ENCODE measurements around the gene GNPTG. TPM values are rescaled to one million over a fixed set of nuclear protein-coding genes. Genes with fewer than 3 reads are reported as not detected.

GNPTG gene
- total and polyA plus RNA-seq, 2 of the 13 experiments (the other 11 are each of a cell fraction or from before 2014, with no cell fraction given), result 22.7 to 71.1 TPM

DNA sequence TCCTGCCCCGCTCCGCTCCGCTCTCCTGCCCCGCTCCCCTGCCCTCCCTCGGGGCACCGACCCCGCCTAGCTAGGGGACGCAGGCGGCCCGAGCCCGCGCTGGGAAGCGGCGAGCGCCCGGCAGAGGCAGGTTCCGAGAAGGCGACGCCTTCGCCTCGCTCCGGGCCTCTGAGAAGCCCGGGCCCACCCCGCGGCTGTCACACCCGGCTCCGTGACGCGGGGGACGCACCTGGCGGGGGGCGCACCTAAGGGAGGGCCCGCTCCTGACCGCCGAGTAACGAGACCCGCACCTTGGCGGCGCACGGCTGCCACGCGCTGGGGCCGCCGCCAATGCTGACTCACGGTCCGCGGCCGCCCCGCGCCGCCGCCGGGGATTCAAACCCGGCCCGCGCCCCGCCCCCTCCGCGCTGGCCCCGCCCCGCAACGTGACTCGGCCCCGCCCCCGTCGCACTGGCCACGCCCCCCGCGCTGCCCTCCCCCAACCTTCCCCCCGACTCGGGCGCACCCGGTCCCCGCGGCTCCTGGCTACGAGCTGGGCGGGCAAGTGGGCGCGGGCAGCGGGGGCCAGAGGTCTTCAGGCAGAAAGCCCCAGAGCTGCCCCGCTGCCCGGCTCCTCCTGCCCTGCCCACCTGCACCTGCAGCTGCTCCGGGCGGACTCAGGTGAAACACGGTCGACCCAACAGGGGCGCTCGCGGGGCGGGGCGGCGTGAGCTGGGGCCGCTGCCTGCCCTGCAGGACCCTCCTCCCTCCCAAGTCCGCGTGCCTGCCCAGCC lies 27.8 kb downstream of the GNPTG start (continued):
- TF ChIP-seq ZNF761 (CRISPR knock-in tag; conservative IDR thresholded peaks at IDR 0.05), result no peak
- no peak for TF ChIP-seq HIVEP1 (CRISPR knock-in tag; IDR thresholded peaks at IDR 0.05)
- TF ChIP-seq NR2F2 (IDR thresholded peaks at IDR 0.05; ENCODE audit: borderline replicate concordance, low read depth), result no peak
- peak; percentile 80; the same call in 1 of the 2 replicates for TF ChIP-seq TMF1 (CRISPR knock-in tag; IDR thresholded peaks at IDR 0.05; ENCODE audit: low read depth)
- 0 out of 2 replicates have a peak, but pooled peaks have one; percentile 58 for TF ChIP-seq ZBTB34 (CRISPR knock-in tag; IDR thresholded peaks at IDR 0.05)
- TF ChIP-seq ZBTB25 (CRISPR knock-in tag; IDR thresholded peaks at IDR 0.05), result no peak
- no peak for TF ChIP-seq CHD4 (IDR thresholded peaks at IDR 0.05; ENCODE audit: borderline replicate concordance, low read length)
- TF ChIP-seq ZMAT3 (CRISPR knock-in tag; conservative IDR thresholded peaks at IDR 0.05), result no peak
- TF ChIP-seq ESRRA (CRISPR knock-in tag; IDR thresholded peaks at IDR 0.05; ENCODE audit: low read depth), result no peak
- no peak for TF ChIP-seq NRL (CRISPR knock-in tag; IDR thresholded peaks at IDR 0.05; ENCODE audit: borderline replicate concordance)
- no peak for TF ChIP-seq JDP2 (CRISPR knock-in tag; IDR thresholded peaks at IDR 0.05; ENCODE audit: borderline replicate concordance)
- no peak for TF ChIP-seq FOXM1 (CRISPR knock-in tag; IDR thresholded peaks at IDR 0.05)
- TF ChIP-seq TEF (CRISPR knock-in tag; IDR thresholded peaks at IDR 0.05), result no peak
- TF ChIP-seq ZNF235 (CRISPR knock-in tag; IDR thresholded peaks at IDR 0.05; ENCODE audit: borderline replicate concordance), result no peak
- TF ChIP-seq ZNF550 (CRISPR knock-in tag; IDR thresholded peaks at IDR 0.05; ENCODE audit: borderline replicate concordance), result no peak
- no peak for TF ChIP-seq MIER2 (CRISPR knock-in tag; IDR thresholded peaks at IDR 0.05)
- no peak; the same call in 1 of the 2 replicates for TF ChIP-seq NAIF1 (CRISPR knock-in tag; IDR thresholded peaks at IDR 0.05; ENCODE audit: borderline replicate concordance)
- peak; percentile 89; the same call in 1 of the 3 replicates for TF ChIP-seq MXI1 (IDR thresholded peaks at IDR 0.05; ENCODE audit: borderline replicate concordance, low read depth, low read length)
- peak; percentile 33; the same call in 1 of the 2 replicates for TF ChIP-seq SAP130 (CRISPR knock-in tag; IDR thresholded peaks at IDR 0.05; ENCODE audit: low read depth)
- TF ChIP-seq TBX3 (IDR thresholded peaks at IDR 0.05; ENCODE audit: borderline replicate concordance), result no peak
- TF ChIP-seq SMYD3 (CRISPR knock-in tag; IDR thresholded peaks at IDR 0.05), result no peak
- TF ChIP-seq TAF1 (CRISPR knock-in tag; IDR thresholded peaks at IDR 0.05), result peak; percentile 57
- TF ChIP-seq, protein P1, sequence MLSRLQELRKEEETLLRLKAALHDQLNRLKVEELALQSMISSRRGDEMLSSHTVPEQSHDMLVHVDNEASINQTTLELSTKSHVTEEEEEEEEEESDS (CRISPR knock-in tag; IDR thresholded peaks at IDR 0.05; ENCODE audit: borderline replicate concordance), result no peak
- no peak for TF ChIP-seq THAP8 (CRISPR knock-in tag; IDR thresholded peaks at IDR 0.05; ENCODE audit: borderline replicate concordance)
